ENCODE measurements around the gene EDAR.

DNA sequence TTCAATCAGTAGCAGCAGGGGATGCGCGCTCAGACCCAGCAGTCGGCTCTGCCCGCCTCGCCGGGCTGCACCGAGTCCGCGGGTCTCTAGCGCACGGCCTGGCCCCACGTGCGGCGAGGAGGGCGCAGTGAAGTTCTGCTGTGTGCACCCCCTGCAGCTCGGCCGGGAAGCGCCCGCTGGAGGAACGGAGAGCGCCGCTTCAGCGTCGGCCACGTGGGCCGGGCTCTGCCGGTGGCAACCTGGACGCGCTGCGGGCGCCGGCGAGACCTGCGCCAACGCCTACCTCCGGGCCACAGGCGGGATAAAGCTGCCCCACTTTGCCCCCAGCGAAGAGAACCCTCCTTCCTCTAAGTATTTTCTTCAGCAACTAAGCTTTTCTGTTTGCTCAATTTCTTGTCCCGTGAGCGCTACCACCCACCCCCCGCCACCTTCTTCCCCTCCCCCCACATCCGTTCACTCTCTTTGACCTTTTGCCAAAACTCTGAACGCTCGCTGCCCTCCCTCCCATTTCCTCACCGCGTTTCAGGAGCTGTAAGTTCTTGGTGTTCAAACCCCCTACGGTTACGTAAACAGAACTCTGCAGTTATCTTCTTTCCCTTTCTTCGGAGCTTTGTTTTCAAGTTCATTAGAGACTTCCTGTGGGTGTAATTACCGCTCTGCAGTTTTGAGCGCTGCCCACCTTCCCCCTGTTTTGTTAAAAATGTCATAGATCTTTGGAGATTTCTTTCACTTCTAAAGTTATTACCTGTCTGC is 42.6 kb upstream of the EDAR start:
- TF ChIP-seq, protein P1, sequence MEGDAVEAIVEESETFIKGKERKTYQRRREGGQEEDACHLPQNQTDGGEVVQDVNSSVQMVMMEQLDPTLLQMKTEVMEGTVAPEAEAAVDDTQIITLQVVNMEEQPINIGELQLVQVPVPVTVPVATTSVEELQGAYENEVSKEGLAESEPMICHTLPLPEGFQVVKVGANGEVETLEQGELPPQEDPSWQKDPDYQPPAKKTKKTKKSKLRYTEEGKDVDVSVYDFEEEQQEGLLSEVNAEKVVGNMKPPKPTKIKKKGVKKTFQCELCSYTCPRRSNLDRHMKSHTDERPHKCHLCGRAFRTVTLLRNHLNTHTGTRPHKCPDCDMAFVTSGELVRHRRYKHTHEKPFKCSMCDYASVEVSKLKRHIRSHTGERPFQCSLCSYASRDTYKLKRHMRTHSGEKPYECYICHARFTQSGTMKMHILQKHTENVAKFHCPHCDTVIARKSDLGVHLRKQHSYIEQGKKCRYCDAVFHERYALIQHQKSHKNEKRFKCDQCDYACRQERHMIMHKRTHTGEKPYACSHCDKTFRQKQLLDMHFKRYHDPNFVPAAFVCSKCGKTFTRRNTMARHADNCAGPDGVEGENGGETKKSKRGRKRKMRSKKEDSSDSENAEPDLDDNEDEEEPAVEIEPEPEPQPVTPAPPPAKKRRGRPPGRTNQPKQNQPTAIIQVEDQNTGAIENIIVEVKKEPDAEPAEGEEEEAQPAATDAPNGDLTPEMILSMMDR (conservative IDR thresholded peaks at IDR 0.05 in 1 of 2, IDR thresholded peaks at IDR 0.05 in 1 of 2; ENCODE audit: low read depth in 1 of 2, low read length in 2 of 2), result no peak
- no peak for TF ChIP-seq EZH2 (IDR thresholded peaks at IDR 0.05; ENCODE audit: low read length, missing control alignments)

All from fibroblast of lung (primary cell).